Measurements from ENCODE around the gene MDH1B. TPM values are rescaled to one million over a fixed set of nuclear protein-coding genes. Genes with fewer than 3 reads are reported as not detected.
"Not testable (repeated sequence)": the region's sequence is repeated elsewhere in the genome, so short reads cannot be mapped to it uniquely, and the experiment has no call there.

Gene MDH1B
- polyA plus RNA-seq, 3 donors, result 10.5 to 16.2 (median 14.5) TPM

DNA sequence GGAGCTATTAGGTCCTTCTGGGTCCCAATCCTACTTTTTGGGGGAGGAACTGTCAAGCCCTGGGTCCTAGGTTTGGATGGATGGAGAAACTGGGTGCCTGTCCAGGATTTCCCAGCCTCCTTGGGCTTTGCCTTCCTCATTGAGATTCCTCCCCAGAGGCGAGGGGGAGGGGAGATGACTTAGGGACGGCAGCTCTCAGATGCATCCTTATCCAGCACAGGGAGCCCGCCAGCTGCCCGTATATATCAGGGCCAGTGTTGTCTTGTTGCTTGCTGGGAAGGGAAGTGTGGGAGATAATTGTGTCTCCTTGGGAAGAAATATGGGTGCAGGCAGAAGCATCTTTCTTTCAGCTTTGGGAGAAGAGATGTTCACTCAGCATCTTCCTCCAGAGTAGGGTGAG is 49.9 kb downstream of the MDH1B start:
- not testable (repeated sequence) for DNase-seq (ENCODE audit: extremely low read depth in 1 of 11, low read depth in 9 of 11, low spot score in 4 of 11)

GRCh38 chr2:206713746-206714145 is 51.4 kb downstream of the MDH1B start:
- DNase-seq (ENCODE audit: extremely low read depth in 1 of 11, low read depth in 9 of 11, low spot score in 4 of 11), result no peak

- no peak for DNase-seq (ENCODE audit: extremely low read depth in 1 of 11, low read depth in 9 of 11, low spot score in 4 of 11)
Measured at GRCh38 chr2:206708286-206708685, 56.8 kb downstream of the MDH1B start.

DNA sequence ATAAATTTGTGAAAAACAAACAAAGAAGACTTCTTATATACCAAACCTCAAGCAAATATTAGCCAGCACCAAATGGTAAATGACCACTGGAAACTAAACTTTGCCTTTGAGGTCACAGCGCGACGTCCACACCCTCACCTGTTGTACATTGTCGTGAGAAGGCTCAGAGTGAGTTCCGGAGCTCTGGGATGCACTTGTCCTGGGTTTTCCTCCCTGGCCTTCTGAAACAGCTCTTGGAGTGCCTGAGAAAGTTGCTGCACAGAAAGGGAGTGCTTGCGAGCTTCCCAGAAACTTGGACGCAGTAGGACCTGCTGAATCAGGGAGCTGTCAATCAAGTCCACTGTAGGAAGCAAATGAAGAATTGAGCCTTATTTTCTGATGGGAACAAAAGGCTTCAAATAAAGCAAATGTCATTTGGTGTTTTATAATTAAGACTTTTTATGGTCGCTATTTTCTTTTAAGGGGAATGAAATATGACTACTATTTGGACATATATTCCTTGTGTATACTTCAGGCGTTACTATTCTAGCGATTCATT is 57.9 kb downstream of the MDH1B start:
- no peak for DNase-seq (ENCODE audit: extremely low read depth in 1 of 11, low read depth in 9 of 11, low spot score in 4 of 11)

GRCh38 chr2:206701952-206702605 is 63.0 kb downstream of the MDH1B start:
- DNase-seq (ENCODE audit: extremely low read depth in 1 of 11, low read depth in 9 of 11, low spot score in 4 of 11), result no peak

GRCh38 chr2:206700156-206700555 is 65.0 kb downstream of the MDH1B start:
- DNase-seq (ENCODE audit: extremely low read depth in 1 of 11, low read depth in 9 of 11, low spot score in 4 of 11), result no peak

- DNase-seq (ENCODE audit: extremely low read depth in 1 of 11, low read depth in 9 of 11, low spot score in 4 of 11), result no peak
Measured at GRCh38 chr2:206698811-206699210, 66.3 kb downstream of the MDH1B start.

DNA sequence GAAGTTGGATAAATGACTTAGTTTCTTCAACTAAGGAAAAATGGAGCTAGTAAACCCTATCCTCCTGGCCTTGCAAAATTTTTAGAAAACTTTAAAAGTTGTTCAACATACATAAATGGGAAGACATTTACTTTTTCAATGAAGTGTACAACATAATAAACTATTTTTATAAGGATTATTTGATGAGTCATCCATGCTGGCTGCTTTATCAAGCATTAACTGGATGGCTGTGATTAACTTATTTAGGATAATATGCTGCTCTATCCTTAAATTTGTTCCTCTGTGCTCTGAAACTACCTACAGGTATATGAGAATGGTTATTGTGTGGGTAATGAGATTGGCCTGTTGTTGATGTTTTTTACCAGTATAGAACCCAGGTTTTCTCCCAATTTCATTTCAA is 68.2 kb downstream of the MDH1B start:
- DNase-seq (ENCODE audit: extremely low read depth in 1 of 11, low read depth in 9 of 11, low spot score in 4 of 11), result no peak

DNA sequence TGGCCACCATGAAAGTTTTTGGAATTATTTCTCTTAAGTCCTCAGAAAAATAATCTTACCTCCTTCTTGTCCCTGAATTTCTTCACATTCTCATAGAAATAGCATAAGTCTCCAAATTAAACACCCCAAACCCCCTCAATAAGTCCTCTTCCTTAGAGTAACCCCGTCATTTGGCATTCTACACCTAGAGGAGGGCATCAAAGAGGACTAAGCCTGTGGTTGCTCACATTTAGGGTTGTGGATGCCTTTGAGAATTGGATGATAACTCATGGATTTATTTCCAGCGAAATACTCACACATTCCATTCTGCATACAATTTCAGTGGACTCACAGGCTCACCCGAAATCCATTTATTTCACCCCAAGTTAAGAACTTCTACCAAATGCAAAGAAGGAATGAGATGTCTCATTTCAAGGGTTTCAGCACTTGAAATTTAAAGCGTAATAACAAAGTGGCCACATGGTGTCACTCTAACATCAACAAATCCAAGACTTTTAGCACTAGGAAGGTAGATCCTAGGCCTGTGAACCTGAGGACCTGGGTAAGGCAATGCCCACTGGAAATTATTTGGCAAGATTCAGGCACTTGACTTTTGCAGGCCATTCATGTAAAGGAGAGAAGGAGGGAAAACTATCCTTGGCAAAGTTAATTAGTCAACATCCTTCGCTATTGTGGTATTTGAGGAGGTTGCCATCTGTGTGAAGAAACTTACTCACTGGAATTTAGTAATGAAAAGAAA is 71.6 kb downstream of the MDH1B start:
- DNase-seq (ENCODE audit: extremely low read depth in 1 of 11, low read depth in 9 of 11, low spot score in 4 of 11), result peak; percentile 24 to 58 (median 41)

- no peak for DNase-seq (ENCODE audit: extremely low read depth in 1 of 11, low read depth in 9 of 11, low spot score in 4 of 11)
Measured at GRCh38 chr2:206692971-206693370, 72.2 kb downstream of the MDH1B start.

GRCh38 chr2:206688990-206689389 is 76.1 kb downstream of the MDH1B start:
- DNase-seq (ENCODE audit: extremely low read depth in 1 of 11, low read depth in 9 of 11, low spot score in 4 of 11), result no peak

- no peak for DNase-seq (ENCODE audit: extremely low read depth in 1 of 11, low read depth in 9 of 11, low spot score in 4 of 11)
Measured at GRCh38 chr2:206688453-206688852, 76.7 kb downstream of the MDH1B start.

Other genes with a start within 250 kb of the MDH1B start
- gene FAM237A, start 122.8 kb downstream of the MDH1B start, polyA plus RNA-seq (ENCODE audit: insufficient read length in 3 of 3), result not detected
- under 1 TPM in 1 of 3 donors, not detected in 2; 0.31 TPM for gene DYTN, start 46.9 kb downstream of the MDH1B start, polyA plus RNA-seq (ENCODE audit: insufficient read length in 3 of 3)
- 10 to 100 TPM; 36.1 to 43.2 (median 40.4) TPM for gene FASTKD2, start 278 bp upstream of the MDH1B start, polyA plus RNA-seq (ENCODE audit: insufficient read length in 3 of 3)
- gene CPO, start 174.2 kb upstream of the MDH1B start, polyA plus RNA-seq (ENCODE audit: insufficient read length in 3 of 3), result 1 to 10 TPM in 2 of 3 donors, under 1 TPM in 1; 1.00 to 1.7 (median 1.6) TPM